Stimulated activated CD4-positive, alpha-beta T cell treated with anti-CD3 and anti-CD28 coated beads, Interleukin-4, amount 100 ng/mL, for 24 hours (primary cell): Measurements from ENCODE around the gene FRK.
"Not testable (repeated sequence)": the region's sequence is repeated elsewhere in the genome, so short reads cannot be mapped to it uniquely, and the experiment has no call there.

Experiments used
- DNase-seq: peaks from one replicate; pipeline ENCODE4 v3.0.0-alpha.2; 2020

Gene FRK

DNA sequence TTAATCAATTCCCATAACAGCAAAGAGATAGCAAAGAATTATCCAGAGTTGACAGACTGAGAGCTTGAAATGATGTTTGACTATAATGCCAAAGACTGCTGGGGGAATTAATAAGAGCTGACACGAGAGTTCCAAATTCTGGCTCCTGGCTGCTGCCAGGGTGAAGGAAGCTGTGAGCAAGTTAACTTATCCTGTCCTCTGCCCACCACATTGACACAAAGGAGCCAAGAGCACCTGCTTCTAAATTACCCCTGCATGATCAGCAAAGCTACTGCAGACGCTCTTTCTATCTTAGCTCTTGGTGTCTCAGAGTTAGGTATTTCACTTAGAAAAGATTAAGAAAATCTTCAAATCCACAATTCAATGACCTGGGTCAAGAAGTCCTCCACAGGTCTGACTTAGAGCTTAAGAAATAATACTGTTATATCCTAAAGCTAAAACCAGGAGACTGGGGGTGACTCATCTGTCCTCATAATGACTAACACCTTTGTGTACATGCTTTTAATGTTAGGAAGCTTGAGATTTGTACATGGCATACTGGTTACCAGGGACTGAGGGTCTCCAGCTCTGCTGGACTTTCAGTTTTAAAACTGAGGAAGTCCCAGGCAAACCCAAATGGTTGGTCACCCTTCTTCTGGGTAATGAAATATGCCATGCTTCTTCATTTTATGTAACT lies 13.2 kb upstream of the FRK start:
- no peak for DNase-seq

DNA sequence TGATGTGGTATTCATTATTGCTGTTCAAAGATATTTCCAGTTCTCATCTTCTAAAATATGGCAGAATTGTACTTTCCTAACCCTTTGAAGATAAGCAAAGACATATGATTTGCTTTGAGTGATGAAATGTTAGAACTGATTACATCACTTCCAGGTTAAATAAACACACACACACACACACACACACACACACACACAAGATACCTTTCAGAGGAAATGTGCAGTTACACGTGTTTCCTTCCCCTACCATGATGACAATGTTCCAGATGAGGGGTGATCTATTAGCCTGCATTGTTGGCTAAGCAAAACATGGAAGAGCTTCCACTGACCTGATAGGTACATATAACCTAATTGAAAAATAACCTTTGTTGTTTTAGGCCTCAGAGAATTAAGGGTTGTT lies 11.7 kb upstream of the FRK start:
- DNase-seq = no peak

DNA sequence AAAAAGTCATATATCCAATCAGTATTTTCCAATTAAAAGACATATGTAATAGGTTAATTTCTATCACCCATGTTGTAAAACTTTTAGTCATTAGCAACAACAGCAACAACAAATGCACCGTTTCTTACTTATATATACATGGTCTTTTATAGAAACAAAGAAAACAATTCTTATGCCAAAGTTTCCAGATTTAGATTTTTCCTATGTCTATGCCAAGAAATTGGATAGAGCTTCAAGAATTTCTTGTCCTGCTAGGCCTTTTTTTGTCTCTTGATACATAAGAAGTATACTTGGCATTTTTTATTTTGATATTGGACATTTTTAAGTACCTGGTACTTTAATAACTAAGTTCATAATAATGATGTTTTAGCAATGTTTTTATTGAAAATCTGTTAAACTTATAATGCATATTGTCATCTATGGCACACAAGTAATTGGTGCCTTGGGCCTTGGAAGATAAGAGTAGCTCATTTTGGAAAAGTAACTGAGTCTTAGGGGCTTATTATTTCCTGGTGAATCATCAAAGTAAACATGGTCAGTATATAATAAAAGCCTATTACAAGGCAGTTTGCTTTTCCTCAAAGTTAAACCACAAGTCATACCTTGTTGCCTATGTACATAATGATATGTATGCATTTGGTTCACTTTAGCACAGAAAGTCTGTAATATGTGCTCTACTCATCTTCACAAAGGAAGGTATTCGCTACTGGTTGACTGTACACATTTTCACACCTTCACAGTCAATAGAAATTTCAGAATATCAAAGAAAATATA lies 10.1 kb upstream of the FRK start:
- DNase-seq = no peak

DNA sequence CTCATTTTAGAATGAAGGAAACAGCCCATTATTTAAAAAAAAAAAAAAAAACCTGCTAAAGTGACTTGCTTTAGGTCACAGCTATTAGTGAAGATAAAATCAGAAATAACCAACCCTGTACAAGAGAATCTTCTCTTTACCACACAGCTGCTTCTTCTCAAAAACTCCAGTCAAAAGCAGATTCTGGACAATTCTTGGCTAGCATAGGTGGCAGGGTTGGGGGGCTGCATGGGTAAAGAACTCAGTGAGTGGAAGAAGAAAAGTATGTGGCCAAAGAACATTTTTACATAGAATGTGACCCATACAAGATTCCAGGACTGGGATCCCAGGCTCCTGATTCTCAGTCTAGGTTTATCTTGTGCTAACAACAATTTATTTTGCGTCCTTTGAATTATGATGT lies 9.4 kb upstream of the FRK start:
- no peak for DNase-seq

- DNase-seq = no peak
These were observed 6.1 kb upstream of the FRK start for GRCh38 chr6:116066789-116067188.

DNA sequence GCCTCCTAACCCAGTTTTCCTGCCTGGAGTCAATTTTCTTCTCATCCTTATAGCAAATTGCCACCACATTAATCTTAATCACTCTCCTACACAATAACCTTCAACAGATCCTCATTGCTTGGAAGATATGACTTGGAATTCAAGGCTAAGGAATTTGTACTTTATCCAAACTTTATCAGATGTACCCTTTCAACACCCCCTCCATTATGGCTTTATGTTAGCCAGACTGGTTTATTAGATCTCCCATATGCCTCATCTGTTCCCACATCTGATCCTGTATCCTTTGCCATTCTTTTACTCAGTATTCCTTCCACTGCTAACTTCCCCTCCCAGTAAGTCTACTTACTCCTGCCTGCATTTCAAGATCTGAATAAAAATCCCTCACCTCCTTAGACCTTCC lies 4.0 kb upstream of the FRK start:
- no peak for DNase-seq

DNA sequence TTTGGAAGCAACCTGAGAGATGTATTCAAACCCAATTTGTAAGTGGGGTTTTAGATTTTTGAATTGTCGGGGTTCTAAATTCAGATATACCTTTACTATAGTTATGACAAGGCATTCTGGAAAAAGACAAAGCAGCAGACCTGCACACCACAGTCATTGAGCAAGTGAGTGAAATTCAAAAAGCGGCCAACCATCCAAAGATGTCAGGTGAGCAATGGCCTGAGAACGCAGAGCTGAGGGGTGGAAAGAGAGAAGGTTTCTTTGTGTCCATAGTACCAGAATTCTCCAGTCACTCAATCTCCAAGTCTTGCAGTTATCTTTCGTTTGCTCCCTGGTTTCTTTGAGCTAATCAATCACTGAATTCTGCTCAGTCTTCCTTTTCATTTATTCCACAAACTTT lies 1.8 kb upstream of the FRK start:
- DNase-seq = no peak

DNA sequence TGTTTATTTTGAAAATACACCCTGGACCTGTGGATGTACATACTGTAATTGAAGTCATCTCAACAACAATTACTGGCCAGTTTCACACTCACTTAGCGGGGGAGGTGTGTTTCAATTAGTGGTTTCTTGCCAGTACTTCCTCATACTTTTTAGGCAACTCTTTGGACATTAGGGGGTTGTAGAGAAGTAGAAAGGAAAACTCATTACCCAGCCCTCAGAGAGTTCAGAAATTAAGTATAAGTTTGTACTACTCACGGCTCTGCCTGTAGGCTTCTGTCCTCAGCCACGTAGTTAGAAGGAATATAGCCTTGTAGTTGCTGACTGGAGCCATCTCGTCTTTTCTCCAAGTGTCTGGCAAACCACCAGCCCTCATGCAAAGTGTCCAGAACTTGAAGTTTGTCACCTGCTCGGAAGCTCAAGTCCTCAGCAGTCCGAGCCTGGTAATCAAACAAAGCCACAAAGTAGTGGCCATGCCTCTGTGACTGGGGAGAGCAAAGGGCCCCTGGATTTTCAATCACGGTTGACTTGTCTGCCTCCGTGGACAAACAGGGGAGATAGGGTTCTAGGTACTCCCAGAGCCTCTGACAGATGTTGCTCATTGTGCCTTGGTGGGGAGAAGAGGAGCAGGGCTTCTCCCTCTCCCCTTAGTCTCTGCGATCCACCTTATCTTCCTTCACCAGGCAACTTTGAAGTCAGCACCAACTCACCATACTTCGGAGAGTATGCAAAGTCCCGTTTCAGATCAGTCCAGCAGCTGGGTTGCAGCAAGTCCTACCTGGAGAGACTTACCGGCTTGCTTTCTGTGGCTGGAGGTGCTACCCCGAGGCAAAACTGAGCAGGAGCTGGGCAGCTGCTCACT lies 749 bp downstream of the FRK start:
- no peak for DNase-seq

DNA sequence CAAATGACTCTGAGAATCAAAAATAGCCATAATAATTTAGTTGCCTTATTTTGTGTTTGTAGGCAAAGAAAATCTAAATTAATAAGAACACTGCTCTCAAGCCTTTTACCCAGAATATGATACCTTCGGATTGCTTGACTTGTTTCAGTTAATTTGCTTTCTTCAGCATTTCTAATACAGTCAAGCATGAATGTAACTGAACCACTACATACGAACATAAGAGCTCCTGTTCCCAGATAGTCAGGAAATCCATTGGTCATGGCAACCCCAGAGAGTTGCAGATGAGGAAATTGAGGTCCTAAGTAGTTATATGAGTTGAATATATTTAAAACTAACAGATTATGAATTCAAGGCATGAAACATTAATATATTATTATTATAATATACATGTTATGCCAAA lies 2.9 kb downstream of the FRK start:
- no peak for DNase-seq

GRCh38 chr6:116055513-116055912 lies 5.2 kb downstream of the FRK start:
- DNase-seq = no peak

DNA sequence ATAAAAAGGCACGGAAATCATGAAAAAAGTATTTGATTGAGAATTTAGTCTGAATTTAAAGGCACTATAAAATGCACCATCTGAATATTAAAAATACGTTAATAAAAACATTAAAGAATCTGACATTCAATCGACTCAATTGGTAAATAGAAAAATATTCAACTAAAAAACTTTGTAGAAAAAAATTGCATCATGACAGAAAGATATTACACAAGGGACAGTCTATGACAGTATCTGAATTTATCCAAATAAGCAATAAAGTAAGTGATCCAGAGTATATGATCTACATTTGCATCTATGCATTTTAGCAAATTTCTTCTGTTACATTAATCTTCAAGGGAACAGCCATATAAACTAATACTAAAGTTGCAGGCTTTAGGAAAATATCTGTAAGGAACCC lies 9.4 kb downstream of the FRK start:
- no peak for DNase-seq

GRCh38 chr6:116050737-116051136 lies 10.0 kb downstream of the FRK start:
- DNase-seq = no peak

DNA sequence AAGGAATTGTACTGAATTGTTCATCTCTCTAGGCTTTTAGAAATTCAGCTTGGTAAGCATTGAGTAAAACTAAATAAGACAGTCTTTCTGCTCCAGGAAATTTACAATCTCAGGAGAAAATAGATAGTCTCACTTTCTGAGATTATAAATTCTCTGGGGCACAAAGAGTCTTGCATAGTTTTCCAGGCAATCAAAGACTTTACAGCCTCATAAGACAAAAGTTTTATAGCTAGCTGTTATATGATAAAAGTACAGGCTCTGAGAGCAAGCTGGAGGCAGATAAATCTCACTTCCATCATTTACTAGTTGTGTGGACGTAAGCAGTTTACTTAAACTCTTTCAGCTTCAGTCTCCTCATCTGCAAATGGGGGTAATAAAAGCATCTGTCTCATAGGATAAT lies 11.4 kb downstream of the FRK start:
- DNase-seq = no peak

DNA sequence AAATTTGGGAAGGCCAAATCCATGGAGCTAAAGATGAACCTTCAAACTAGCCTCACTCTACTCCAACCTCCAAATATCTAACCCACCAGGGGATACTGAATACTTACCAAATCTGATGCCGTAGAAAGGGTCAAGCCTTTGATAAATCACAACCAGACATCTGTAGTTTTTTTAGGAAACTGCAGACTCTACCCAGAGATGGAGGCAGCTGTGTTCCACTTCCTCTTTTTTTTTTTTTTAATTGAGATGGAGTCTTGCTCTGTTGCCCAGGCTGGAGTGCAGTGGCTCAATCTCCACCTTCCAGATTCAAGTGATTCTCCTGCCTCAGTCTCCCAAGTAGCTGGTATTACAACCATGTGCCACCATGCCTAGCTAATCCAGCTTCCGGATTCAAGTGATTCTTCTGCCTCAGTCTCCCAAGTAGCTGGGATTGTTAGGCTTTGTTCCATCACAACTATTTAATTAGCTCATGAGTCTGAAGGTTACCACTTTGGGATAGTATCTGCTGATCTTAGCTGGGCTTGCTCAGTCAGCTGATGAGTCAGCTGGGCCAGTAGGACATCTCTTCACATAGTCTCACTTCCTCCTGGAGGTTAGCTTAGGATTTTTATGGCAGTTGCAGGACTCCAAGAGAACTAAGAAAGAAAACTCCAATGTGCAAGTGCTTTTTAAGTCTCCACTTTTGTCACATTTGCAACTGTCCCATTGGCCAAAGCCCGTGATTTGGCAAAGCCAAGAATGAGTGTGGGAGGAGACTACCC lies 13.3 kb downstream of the FRK start:
- DNase-seq = no peak

GRCh38 chr6:116046737-116047136 lies 14.0 kb downstream of the FRK start:
- DNase-seq = no peak

DNA sequence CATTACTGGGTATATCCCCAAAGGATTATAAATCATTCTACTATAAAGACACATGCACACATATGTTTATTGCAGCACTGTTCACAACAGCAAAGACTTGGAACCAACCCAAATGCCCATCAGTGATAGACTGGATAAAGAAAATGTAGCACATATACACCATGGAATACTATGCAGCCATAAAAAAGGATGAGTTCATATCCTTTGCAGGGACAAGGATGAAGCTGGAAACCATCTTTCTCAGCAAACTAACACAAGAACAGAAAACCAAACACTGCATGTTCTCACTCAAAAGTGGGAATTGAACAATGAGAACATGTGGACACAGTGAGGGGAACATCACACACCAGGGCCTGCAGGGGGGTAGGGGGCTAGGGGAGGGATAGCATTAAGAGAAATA lies 14.4 kb downstream of the FRK start:
- DNase-seq = not testable (repeated sequence)

DNA sequence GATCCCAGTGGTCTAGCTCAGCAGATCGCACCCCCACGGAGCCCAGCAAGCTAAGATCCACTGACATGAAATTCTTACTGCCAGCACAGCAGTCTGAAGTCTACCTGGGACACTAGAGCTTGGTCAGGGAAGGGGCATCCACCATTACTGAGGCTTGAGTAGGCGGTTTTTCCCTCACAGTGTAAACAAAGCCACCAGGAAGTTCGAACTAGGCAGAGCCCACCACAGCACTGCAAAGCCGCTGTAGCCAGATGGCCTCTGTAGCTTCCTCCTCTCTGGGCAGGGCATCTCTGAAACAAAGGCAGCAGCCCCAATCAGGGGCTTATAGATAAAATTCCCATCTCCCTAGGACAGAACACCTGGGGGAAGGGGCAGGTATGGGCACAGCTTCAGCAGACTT lies 18.8 kb downstream of the FRK start:
- DNase-seq = no peak

DNA sequence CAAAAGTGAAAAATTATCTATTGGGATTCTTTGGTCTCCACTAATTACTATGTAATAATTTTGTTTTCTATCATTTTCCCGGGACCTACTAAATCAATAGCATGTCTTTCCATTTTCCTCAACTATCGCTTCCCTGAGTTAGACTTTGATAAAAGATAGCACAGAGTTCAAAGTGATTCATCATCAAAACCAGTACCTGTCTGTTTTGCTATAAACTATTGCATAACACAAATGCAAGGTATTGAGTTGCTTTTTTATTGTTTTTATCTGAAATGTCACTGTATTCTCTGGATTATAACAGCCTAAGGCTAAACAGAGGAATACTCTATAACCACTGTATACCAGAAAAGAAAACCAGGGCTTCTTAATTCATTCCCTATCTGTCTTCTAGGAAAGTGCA lies 19.7 kb downstream of the FRK start:
- no peak for DNase-seq

DNA sequence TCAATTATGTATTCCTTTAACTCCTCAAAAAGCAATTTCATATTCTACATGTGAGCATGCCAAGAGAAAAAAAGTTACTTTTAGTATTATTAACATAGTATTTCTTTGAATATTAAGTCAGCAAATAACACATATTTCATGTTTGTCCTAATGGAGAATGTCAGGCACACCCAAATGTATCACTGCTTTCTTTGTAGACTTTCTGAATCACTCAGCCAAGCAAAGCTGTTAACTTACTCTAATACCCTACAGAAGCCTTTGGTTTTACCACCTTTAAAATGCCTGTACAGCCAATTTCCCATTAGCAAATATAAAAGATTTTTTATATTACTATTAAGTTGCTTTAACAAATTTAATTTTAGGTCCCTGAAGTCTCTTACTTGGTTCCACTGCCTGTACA lies 23.8 kb downstream of the FRK start:
- no peak for DNase-seq

- DNase-seq = no peak
These were observed 24.5 kb downstream of the FRK start for GRCh38 chr6:116036075-116036773.

DNA sequence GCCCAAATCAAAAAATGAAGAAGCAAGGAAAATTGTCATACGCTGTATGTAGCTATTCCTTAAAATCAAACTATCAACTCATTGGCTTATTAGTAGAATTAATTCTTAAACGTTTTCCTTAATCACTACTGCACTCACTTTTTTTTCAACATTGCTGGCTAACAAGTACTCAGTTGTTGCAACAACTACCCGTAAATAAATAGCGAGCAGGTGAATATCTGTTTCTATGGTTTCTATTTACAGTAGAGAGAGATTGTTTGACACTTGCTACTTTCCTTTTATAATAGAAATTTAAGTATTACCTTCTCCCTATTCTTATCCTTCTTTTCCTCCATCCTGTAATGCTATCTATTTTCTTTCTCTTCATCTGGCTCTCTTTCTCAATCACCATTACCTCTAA lies 25.1 kb downstream of the FRK start:
- DNase-seq = no peak

GRCh38 chr6:116034327-116034726 lies 26.4 kb downstream of the FRK start:
- no peak for DNase-seq
